ENCODE data around the gene CRHR1.
"Not testable (repeated sequence)": the region's sequence is repeated elsewhere in the genome, so short reads cannot be mapped to it uniquely, and the experiment has no call there.

GRCh38 chr17:45862127-45862526 is 78.0 kb downstream of the CRHR1 start:
- not testable (repeated sequence) for TF ChIP-seq EP300 (IDR thresholded peaks at IDR 0.05; ENCODE audit: borderline replicate concordance in 1 of 2, low read depth in 1 of 2, low read length in 1 of 2); EZH2phosphoT487 (IDR thresholded peaks at IDR 0.05; ENCODE audit: borderline replicate concordance, low read depth); GABPA (IDR thresholded peaks at IDR 0.05; ENCODE audit: low read depth)

All from SK-N-SH (cell line).